IMR-90 (cell line): ENCODE data around the gene CASP14. TPM values are rescaled to one million over a fixed set of nuclear protein-coding genes. Genes with fewer than 3 reads are reported as not detected.
"Not testable (repeated sequence)": the region's sequence is repeated elsewhere in the genome, so short reads cannot be mapped to it uniquely, and the experiment has no call there.

ENCODE experiments used
- ATAC-seq: fragments of 200-7000 bp; cut with Tn5 transposase; 2 replicates; pipeline ENCODE4 v1.9.1; 2020; ENCODE audit warnings: low read depth, mild to moderate bottlenecking, moderate library complexity
- BruUV-seq: library from RNA; stranded (reverse); fragments of 400-500 nt; replicated peaks from 2 replicates; lab custom pipeline; 2021; lab: Mats Ljungman, UMichigan
- CTCF ChIA-PET: fragments of 300-600 bp; formaldehyde crosslinking; extraction: SDS; loops from one replicate; lab custom pipeline; 2021; ENCODE audit warnings: antibody characterized with exemption; lab: Yijun Ruan, JAX
- POLR2A ChIA-PET: fragments of 300-600 bp; sonication (Branson Sonifier 250); formaldehyde crosslinking; loops from one replicate; lab custom pipeline; 2022; ENCODE audit warnings: antibody characterized with exemption; ENCODE audit not compliant: unreplicated experiment; lab: Charles Lee
- DNase-seq: peaks from one replicate; pipeline ENCODE4 v3.0.0; 2013
- H2AFZ ChIP-seq: replicated peaks from 2 replicates; pipeline ENCODE3; 2013; ENCODE audit warnings: low read length, mild to moderate bottlenecking; ENCODE audit not compliant: poor library complexity
- H2AK5ac ChIP-seq: 2 replicates; pipeline ENCODE4 v1.6.1; 2013; ENCODE audit warnings: low read depth, low read length, inconsistent platforms
- H2AK9ac ChIP-seq: replicated peaks from 2 replicates; pipeline ENCODE3; 2013; ENCODE audit warnings: mild to moderate bottlenecking, low read depth, low read length, moderate library complexity; ENCODE audit not compliant: poor library complexity
- H2BK120ac ChIP-seq: 2 replicates; pipeline ENCODE4 v1.6.1; 2013; ENCODE audit warnings: low read depth, low read length, inconsistent platforms
- H2BK15ac ChIP-seq: 3 replicates; pipeline ENCODE4 v1.6.1; 2013; ENCODE audit warnings: low read depth, low read length, inconsistent platforms
- H2BK20ac ChIP-seq: 2 replicates; pipeline ENCODE4 v1.6.1; 2013; ENCODE audit warnings: low read depth, mild to moderate bottlenecking, inconsistent platforms, low read length, moderate library complexity
- H2BK5ac ChIP-seq: 2 replicates; pipeline ENCODE4 v1.6.1; 2013; ENCODE audit warnings: mild to moderate bottlenecking, low read depth, low read length, inconsistent platforms; ENCODE audit not compliant: poor library complexity, severe bottlenecking
- H3K14ac ChIP-seq: replicated peaks from 2 replicates; pipeline ENCODE4 v1.6.1; 2013; ENCODE audit warnings: low read depth, low read length, inconsistent platforms
- H3K18ac ChIP-seq: 2 replicates; pipeline ENCODE4 v1.6.1; 2013; ENCODE audit warnings: low read depth, low read length, control low read depth
- H3K23ac ChIP-seq: 2 replicates; pipeline ENCODE4 v1.6.1; 2013; ENCODE audit warnings: low read depth, low read length, inconsistent platforms
- H3K27ac ChIP-seq: 2 replicates; pipeline ENCODE4 v1.5.1; 2013; ENCODE audit warnings: mild to moderate bottlenecking, control low read depth, low read length; ENCODE audit not compliant: insufficient read depth
- H3K27me3 ChIP-seq: 2 replicates; pipeline ENCODE4 v1.6.1; 2013; ENCODE audit warnings: low read length; ENCODE audit not compliant: control insufficient read depth, insufficient read depth
- H3K36me3 ChIP-seq: 2 replicates; pipeline ENCODE4 v1.6.1; 2013; ENCODE audit warnings: low read length, mixed read lengths; ENCODE audit not compliant: control insufficient read depth, insufficient read depth
- H3K4ac ChIP-seq: 2 replicates; pipeline ENCODE4 v1.6.1; 2013; ENCODE audit warnings: low read depth, low read length, inconsistent platforms
- H3K4me1 ChIP-seq: 2 replicates; pipeline ENCODE4 v1.6.1; 2013; ENCODE audit warnings: low read length, mixed read lengths; ENCODE audit not compliant: control insufficient read depth, insufficient read depth
- H3K4me2 ChIP-seq: 2 replicates; pipeline ENCODE4 v1.6.1; 2013; ENCODE audit warnings: low read depth, mild to moderate bottlenecking, control low read depth, low read length, moderate library complexity
- H3K4me3 ChIP-seq: 2 replicates; pipeline ENCODE4 v1.5.1; 2013; ENCODE audit warnings: low read depth, mild to moderate bottlenecking, control low read depth, low read length, moderate library complexity; ENCODE audit not compliant: insufficient read depth
- H3K56ac ChIP-seq: 2 replicates; pipeline ENCODE4 v1.6.1; 2013; ENCODE audit warnings: low read length, inconsistent platforms; ENCODE audit not compliant: insufficient read depth; ENCODE audit errors: extremely low read depth
- H3K79me1 ChIP-seq, 2 experiments: 2 replicates each; pipeline ENCODE4 v1.6.1; 2013; ENCODE audit warnings: low read length in 2 of 2, inconsistent platforms in 1 of 2, low read depth in 1 of 2
- H3K9ac ChIP-seq: 2 replicates; pipeline ENCODE4 v1.6.1; 2013; ENCODE audit warnings: low read depth, low read length, control low read depth
- H3K9me1 ChIP-seq: 2 replicates; pipeline ENCODE4 v1.6.1; 2013; ENCODE audit warnings: low read length, inconsistent platforms; ENCODE audit not compliant: insufficient read depth
- H3K9me3 ChIP-seq: 2 replicates; pipeline ENCODE4 v1.6.1; 2013; ENCODE audit warnings: low read length; ENCODE audit not compliant: control insufficient read depth, insufficient read depth
- H4K20me1 ChIP-seq: 2 replicates; pipeline ENCODE4 v1.6.1; 2013; ENCODE audit warnings: low read length, inconsistent platforms; ENCODE audit not compliant: insufficient read depth
- H4K5ac ChIP-seq: 2 replicates; pipeline ENCODE4 v1.6.1; 2013; ENCODE audit warnings: mild to moderate bottlenecking, low read depth, low read length, control low read depth
- H4K8ac ChIP-seq, 2 experiments: 2 replicates each; pipeline ENCODE4 v1.6.1; 2013; ENCODE audit warnings: low read depth in 2 of 2, low read length in 2 of 2, control low read depth in 1 of 2, inconsistent platforms in 1 of 2
- H4K91ac ChIP-seq: 2 replicates; pipeline ENCODE4 v1.6.1; 2013; ENCODE audit warnings: low read depth, low read length, inconsistent platforms; ENCODE audit not compliant: insufficient read depth
- BHLHE40 ChIP-seq: fragments of 150-350 bp; IDR thresholded peaks from 2 replicates; pipeline ENCODE4 v1.6.1; 2016; ENCODE audit warnings: mild to moderate bottlenecking, low read depth, low read length
- CHD1 ChIP-seq: IDR thresholded peaks from 2 replicates; pipeline ENCODE4 v1.6.1; 2012; ENCODE audit warnings: low read depth, low read length, improper control_type of control experiment
- CTCF ChIP-seq: conservative IDR thresholded peaks from 2 replicates; pipeline ENCODE4 v1.5.1; 2012; ENCODE audit warnings: mild to moderate bottlenecking, low read depth, low read length, improper control_type of control experiment
- MAZ ChIP-seq: IDR thresholded peaks from 2 replicates; pipeline ENCODE4 v1.6.1; 2012; ENCODE audit warnings: low read depth, mild to moderate bottlenecking, low read length, improper control_type of control experiment, moderate library complexity, borderline replicate concordance
- RAD21 ChIP-seq: IDR thresholded peaks from 2 replicates; pipeline ENCODE4 v1.6.1; 2012; ENCODE audit warnings: low read length, improper control_type of control experiment
- RCOR1 ChIP-seq: IDR thresholded peaks from 2 replicates; pipeline ENCODE4 v1.6.1; 2012; ENCODE audit warnings: mild to moderate bottlenecking, low read length, improper control_type of control experiment; ENCODE audit not compliant: insufficient replicate concordance
- SMC3 ChIP-seq: fragments of 150-350 bp; IDR thresholded peaks from 2 replicates; pipeline ENCODE4 v1.6.1; 2016; ENCODE audit warnings: low read depth, mild to moderate bottlenecking, antibody characterized with exemption, low read length, moderate library complexity
- WGBS, 2 experiments: methylation state at CpG; one replicate each; pipeline versions ENCODE4 v1.1.5 to v1.1.7; 2013; ENCODE audit warnings: missing lambda C conversion rate in 2 of 2; ENCODE audit not compliant: insufficient read length in 1 of 2; ENCODE audit errors: extremely low coverage in 2 of 2; 5-methylcytosine and 5-hydroxymethylcytosine counted together
- dilution Hi-C: fragments of 300-500 bp; cut with HindIII; formaldehyde crosslinking; loops from one replicate; pipeline ENCODE4 v1.14.3; 2018; ENCODE audit warnings: low sequenced_read_pairs; ENCODE audit not compliant: unreplicated experiment
- in situ Hi-C: fragments of 300-500 bp; cut with MboI; formaldehyde crosslinking; loops from 3 replicates; pipeline ENCODE4 v1.14.3; 2019; ENCODE audit warnings: low sequenced_read_pairs, inconsistent platforms, mixed read lengths
- intact Hi-C: fragments of 100-400 bp; cut with micrococcal nuclease; formaldehyde crosslinking; loops from 2 replicates; pipeline ENCODE4 v1.10.0; 2022
- polyA plus RNA-seq, 3 experiments: library from polyadenylated mRNA; depleted of rRNA; stranded (reverse); fragments of >200 nt; gene quantifications; 2 replicates each; pipeline ENCODE4 v1.2.3, GENCODE V29; 2012; ENCODE audit warnings: low replicate concordance in 1 of 3
- total RNA-seq: library from RNA; depleted of rRNA; stranded (reverse); fragments of >200 nt; gene quantifications from 2 replicates; pipeline ENCODE4 v1.2.3, GENCODE V29; 2012

CASP14 gene
- total and polyA plus RNA-seq, 2 of the 4 experiments (the other 2 are of a cell fraction) = not detected

DNA sequence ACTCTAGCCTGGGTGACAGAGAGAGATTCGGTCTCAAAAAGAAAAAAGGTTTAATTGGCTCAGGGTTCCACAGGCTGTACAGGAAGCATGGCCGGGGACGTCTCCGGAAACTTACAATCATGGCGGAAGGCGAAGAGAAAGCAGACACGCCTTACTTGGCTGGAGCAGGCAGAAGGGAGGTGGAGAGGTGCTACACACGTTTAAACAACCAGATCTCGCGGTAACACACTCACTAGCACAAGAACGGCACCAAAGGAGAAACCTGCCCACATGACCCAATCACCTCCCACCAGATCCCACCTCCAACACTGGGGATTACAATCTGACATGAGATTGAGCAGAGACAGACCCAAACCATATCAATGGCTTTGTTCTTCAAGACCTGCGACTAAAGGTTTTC is 12.8 kb downstream of the CASP14 start:
- Histone ChIP-seq H3K4me2 (no peak overlapping the region), H2AFZ (no peak overlapping the region), H3K56ac (no peak overlapping the region), H4K20me1 (no peaks in the 10 kb centered on the region), H3K9me1 (no peaks in the 10 kb centered on the region), H3K27ac (no peak overlapping the region), H3K14ac (no peak overlapping the region), H2BK5ac (no peak overlapping the region), H3K79me1 (no peaks in the 10 kb centered on the region), H4K91ac (no peak overlapping the region), H3K9me3 (no peaks in the 10 kb centered on the region), H3K27me3 (no peaks in the 10 kb centered on the region), H3K18ac (no peak overlapping the region), H2BK20ac (no peak overlapping the region), H2BK15ac (no peak overlapping the region), H3K4me1 (no peaks in the 10 kb centered on the region), H3K36me3 (no peaks in the 10 kb centered on the region), H3K9ac (no peak overlapping the region), H2BK120ac (no peak overlapping the region), H3K4me3 (no peak overlapping the region), H2AK5ac (no peak overlapping the region), H3K23ac (no peak overlapping the region), H3K4ac (no peak overlapping the region), H4K5ac (no peak overlapping the region), H4K8ac (no peak overlapping the region), H2AK9ac (no peak overlapping the region)
- POLR2A ChIA-PET = no interaction called here
- ATAC-seq (no peak), DNase-seq (no peak)
- 84% methylated on average over 5 of the region's 12 CpGs; no CpG with 5 or more reads in 1 of the 2 experiments for WGBS, 2 experiments
- CTCF ChIA-PET = no interaction called here
- no peak for TF ChIP-seq RCOR1
- TF ChIP-seq BHLHE40 = no peak
- TF ChIP-seq MAZ = no peak
- TF ChIP-seq RAD21 = no peak
- TF ChIP-seq CTCF = no peak
- TF ChIP-seq CHD1 = no peak
- TF ChIP-seq SMC3 = no peak
- intact Hi-C loops (no loop called here), dilution Hi-C loops (no loop called here), in situ Hi-C loops (no loop called here)
- no TSS peak for BruUV-seq

DNA sequence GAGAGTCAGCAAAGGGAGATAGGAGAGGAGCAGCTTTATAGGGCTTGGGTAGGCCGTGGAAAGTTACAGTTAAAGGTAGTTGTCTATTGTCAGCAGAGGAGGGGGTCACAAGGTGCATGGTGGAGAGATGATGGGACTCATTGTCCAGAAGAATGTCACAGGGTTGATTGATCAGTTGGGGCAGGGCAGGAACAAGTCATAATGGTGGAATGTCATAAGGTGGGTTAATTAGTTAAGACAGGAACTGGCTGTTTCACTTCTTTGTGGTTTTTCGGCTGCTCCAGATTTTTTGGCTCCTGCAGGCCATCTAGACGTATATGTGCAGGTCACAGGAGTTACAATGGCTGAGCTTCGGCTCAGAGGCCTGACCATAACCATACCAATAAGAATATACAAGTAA is 21.1 kb downstream of the CASP14 start:
- H3K23ac ChIP-seq, H3K4ac ChIP-seq, H3K9me3 ChIP-seq, H2AK9ac ChIP-seq, H2BK20ac ChIP-seq, CTCF ChIA-PET, H3K4me1 ChIP-seq, H3K36me3 ChIP-seq, H3K27ac ChIP-seq, H4K91ac ChIP-seq, H4K5ac ChIP-seq, ATAC-seq, H2BK120ac ChIP-seq, H3K56ac ChIP-seq, H3K9ac ChIP-seq, H3K4me2 ChIP-seq, dilution Hi-C loops, H2BK5ac ChIP-seq, H2AK5ac ChIP-seq, H4K20me1 ChIP-seq, H2BK15ac ChIP-seq, DNase-seq, H3K79me1 ChIP-seq, H3K14ac ChIP-seq, intact Hi-C loops, H3K27me3 ChIP-seq, H2AFZ ChIP-seq, H4K8ac ChIP-seq, in situ Hi-C loops, BruUV-seq, H3K4me3 ChIP-seq, H3K18ac ChIP-seq, H3K9me1 ChIP-seq, POLR2A ChIA-PET: not testable (repeated sequence)
- 37% methylated on average over 2 of the region's 4 CpGs; no CpG with 5 or more reads in 1 of the 2 experiments for WGBS, 2 experiments
